Stimulated activated CD8-positive, alpha-beta memory T cell treated with anti-CD3 and anti-CD28 coated beads, Interleukin-4, amount 100 ng/mL, for 24 hours (primary cell): ENCODE data around the gene INTS6L.
"Not testable (repeated sequence)": the region's sequence is repeated elsewhere in the genome, so short reads cannot be mapped to it uniquely, and the experiment has no call there.

Source experiments
- DNase-seq: peaks from one replicate; pipeline ENCODE4 v3.0.0-alpha.2; 2020; ENCODE audit warnings: low read depth

The INTS6L gene

GRCh38 chrX:135624408-135625204 is 104.1 kb downstream of the INTS6L start:
- not testable (repeated sequence) for DNase-seq

DNA sequence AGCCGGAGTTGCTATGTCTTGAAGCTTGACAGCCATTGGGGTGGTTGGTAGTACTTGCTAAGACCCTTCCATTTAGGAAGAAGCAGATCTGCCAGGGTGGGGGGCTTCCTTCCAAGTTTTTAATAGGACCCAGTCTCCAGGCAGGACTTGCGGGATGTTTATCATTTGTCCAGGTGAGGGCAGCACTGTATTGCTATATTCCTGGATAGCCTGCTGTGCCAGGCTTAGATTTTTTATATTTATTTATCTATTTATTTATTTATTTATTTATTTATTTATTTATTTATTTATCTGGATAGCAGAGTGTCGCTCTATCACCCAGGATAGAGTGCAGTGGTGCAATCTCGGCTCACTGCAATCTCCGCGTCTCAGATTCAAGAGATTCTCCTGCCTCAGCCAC is 105.5 kb downstream of the INTS6L start:
- DNase-seq = no peak

DNA sequence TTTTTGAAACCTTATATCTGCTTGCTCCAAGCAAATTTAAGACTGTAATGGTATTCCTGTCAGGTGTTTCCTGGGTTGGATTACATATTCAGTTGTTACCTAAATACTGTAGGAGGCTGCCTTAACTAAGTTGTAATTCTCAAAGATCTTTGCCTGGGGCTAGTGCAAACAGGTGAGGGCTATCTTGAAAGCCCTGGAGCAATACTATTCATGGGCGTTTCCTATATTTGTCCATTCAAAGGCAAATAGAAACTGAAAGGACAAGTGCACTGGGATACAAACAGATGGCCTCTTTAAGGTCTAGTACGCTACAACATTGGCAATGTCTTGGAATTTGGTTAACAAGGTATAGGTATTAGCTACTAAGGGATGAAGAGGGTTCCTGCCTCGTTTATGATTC is 108.9 kb downstream of the INTS6L start:
- no peak for DNase-seq
